ENCODE data around the gene YIF1B.

Gene YIF1B

DNA sequence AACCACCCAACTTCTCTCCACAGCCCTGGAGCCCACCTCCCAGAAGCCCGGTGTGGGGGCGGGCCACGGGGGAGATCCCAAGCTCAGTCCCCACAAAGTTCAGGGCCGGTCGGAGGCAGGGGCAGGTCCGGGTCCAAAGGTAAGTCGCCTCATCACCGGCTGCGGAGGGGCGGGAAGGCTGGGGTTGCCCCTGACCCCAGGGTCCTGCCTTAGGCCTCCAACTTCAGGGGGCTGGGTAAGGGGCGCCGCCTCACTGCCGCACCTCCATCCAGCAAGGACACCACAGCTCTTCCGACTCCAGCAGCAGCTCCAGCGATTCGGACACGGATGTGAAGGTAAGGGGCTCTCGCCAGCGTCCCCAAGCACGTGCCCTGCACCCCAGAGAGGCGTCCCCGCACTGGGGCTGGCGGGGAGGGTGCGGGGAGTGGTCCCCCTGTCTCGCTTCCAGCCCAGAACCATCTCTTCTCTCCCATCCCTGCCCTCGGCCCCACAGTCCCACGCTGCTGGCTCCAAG, 11.3 kb downstream of the YIF1B start:
- DNase-seq (ENCODE audit: low spot score), result peak; percentile 42

DNA sequence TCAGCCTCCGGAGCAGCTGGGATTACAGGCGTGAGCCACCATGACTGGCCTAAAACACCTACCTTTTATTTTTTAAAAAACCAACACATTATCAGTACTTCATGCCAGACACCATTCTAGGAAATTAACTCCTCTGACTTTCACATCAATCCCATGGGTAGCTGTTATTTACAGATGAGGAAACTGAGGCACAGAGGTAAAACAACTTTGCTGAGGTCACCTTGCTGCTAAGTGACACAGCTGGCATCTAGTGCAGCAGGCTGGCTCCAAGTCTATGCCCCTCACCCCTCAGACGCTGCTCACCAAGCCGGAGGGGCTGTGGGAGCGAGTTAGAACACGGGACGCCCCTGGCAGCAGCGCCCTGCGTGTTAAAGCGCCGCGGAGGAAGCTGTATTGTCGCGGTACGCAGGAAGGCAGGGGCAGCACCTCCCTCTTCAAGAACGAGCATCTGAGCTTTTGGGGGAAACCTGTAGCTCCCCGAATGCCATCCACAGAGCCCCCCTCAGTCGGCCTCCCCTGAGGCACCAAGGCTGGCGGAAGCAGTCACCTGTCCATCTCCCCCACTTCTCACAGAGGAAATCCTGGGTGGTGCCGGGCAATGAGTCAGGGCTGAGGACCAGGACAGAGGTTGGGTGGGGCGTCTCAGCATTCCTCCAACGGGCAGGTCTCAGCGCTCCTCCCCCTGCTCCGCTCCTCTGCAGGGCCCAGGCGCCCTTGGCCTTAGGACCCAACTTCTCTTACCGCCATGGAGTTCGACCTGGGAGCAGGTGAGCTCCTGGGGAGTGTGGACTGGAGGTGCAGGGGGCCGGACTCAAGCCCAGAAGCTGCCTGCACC, 12.0 kb downstream of the YIF1B start, which contains the start of gene C19orf33:
Gene C19orf33, plus strand, starts transcription at position 735 of the 835 bp plus-strand sequence. Its CDS starts 11 bp downstream, at position 746.
- peak; percentile 98 for DNase-seq (ENCODE audit: low spot score)

DNA sequence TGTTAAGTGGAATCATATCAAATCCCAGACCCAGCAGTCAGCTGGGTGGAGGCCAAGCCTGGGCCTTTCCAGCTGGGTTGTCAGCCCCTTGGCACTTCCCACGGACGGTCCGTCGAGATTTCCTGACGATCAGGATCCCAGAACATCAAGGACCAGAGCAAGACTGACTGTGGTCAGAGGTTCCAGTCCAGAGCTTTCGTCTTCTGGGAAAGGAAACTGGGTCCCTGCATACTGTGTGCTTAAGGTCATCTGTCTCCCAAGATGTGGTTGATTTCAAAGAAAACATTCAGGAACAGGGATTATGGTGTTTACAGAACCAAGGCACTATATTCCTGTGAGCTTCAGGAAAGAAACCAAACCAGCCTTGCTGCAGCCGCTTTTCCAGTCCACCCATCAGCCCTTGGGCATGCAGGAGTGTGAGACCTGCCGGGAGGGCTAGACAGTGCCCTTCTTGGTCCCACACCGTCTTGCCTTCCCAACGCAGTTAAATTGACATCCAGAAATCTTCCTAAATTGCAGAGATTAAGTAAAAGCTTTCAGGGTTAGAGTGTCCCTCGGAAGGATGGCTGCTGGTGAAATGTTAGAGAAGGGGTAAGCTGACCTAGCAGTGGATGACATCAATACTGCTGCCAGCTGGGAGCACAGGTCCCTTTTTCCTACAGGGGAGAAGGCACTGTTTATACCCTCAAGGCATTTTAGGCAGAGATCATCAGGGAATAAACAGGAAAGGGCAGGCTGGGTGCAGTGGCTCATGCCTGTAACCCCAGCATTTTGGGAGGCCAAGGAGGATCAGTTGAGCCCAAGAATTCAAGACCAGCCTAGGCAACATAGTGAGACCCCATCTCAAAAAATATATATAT, 16.7 kb downstream of the YIF1B start:
- DNase-seq (ENCODE audit: low spot score), result no peak

DNA sequence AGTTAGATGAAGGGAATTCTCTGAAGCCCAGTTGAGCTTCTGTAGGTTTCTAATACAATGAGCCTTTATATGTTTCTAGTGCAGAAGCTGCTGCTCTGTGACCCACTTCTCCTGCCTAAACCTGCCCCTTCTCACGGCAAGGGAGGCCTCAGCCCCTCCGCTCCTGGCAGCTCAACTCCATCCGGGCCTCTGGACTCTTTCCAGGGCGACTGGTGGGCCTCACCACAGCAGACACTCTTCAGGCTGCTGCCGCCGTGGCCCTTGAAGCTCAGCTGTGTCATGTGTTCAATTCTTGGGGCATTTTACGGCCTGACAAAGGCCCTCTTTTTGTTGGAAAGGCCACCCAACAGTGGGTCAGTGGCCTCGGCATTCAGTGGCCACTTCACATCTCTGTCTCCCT, 21.7 kb downstream of the YIF1B start:
- DNase-seq (ENCODE audit: low spot score), result no peak

DNA sequence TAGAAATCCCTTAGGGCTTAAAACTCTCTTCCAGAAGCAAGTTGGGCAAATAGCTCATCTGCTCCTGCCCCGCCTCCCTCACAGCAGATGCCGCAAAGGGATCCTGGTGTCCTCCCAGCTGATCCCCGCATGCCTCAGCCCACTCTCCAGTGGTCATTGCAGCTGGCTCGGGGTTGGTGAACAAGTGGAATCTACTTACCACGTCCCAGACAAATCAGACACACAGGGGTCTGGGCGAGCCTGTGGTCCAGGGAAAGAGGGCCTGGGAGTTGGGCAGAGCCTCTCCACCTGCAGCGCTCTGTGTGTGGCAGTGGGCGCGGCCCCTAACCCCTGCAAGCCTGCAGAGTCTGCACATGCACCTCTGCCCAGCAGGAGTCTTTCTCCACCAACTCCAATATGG, 22.5 kb downstream of the YIF1B start:
- DNase-seq (ENCODE audit: low spot score), result no peak

DNA sequence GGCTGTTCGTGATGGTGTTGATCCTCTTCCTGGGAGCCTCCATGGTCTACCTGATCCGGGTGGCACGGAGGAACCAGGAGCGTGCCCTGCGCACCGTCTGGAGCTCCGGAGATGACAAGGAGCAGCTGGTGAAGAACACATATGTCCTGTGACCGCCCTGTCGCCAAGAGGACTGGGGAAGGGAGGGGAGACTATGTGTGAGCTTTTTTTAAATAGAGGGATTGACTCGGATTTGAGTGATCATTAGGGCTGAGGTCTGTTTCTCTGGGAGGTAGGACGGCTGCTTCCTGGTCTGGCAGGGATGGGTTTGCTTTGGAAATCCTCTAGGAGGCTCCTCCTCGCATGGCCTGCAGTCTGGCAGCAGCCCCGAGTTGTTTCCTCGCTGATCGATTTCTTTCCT, 23.9 kb downstream of the YIF1B start:
- no peak for DNase-seq (ENCODE audit: low spot score)

DNA sequence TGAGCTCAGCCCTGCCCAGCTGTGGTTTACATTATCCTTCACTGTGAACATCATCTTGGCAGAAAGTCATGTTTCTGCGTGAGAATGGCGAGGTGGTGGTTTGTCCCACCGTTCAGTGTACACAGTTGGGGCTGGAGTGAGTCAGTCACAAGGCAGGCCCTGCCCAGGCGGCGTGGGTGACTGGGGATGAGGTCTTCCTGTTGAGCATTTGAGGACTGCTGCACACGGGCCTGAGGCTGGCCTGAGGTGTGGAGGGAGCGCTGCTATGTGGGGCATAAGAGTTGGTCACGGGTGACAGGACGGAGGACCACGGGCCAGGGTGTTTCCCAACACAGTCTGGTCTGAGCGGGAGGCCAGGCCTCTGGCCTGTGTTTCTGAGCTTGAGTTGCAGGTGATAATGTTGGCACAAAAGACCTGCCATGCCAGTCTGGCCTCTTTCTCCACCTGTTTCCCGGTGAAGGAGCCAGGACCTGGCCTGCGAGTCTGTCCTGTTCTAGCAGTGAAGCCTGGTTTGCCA, 25.1 kb downstream of the YIF1B start:
- DNase-seq (ENCODE audit: low spot score), result no peak

DNA sequence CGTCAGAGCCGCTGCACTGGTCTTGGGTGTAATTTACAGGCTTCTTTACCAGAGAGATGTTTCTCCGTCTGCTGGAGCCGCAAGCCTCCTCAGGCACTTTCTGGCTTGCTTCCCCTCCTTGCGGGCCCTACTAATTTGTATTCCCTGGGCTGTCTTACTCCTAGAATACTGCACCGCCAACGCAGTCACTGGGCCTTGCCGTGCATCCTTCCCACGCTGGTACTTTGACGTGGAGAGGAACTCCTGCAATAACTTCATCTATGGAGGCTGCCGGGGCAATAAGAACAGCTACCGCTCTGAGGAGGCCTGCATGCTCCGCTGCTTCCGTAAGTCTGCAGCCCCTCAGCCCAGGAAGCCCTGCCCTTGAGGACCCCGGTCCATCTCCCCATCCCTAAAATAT, 25.8 kb downstream of the YIF1B start:
- no peak for DNase-seq (ENCODE audit: low spot score)

DNA sequence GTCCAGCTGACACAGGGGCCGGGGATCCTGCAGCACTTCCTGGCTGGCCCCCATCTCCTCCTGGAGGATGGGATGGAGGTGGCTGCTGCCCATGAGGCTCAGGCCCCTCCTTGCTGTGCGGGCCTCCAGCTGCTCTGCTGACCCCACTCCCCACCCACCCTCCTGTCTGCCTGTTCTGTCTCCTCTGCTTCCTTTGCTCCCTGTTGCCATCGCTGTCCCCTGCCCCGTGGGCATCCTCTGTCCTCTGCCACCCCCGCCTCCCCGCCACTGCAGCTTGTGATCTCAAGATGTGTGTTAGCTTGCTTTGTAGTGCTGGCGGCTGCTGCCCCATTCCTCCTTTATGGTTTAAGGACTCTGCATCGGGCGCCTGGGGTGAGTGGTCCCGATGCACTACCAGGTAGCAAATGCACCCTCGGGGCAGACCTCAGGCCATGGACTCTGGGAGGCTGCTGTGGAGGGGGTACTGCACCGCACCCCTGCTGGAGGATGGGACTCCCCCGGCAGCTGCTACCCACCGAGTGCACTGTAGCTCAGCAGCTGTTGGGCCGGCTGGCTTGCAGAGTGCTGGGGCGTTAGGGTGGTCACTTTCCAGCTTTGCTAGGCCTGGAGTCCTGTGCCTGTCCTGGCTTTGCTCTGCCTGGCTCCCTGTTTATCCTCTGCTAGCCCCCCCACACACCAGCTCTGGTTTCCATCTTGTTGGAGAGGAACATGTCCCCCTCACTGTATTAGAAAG, 27.5 kb downstream of the YIF1B start:
- DNase-seq (ENCODE audit: low spot score), result no peak

DNA sequence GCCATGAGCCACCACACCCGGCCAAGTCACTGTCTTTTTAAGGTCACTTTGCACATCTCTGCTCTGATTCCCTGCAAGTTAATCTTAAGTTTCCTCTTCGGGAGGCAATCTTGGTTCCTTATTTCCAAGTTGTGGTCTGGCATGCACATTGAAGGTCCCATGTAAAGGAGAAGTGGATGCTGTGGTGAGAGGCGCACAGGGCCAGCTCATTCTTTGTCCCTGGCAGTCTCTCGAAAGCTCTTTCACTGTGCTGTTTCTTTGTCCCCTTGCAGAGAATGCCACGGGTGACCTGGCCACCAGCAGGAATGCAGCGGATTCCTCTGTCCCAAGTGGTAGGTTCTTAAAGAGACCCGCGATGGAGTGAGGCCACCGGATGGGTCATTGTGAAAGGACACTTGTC, 28.1 kb downstream of the YIF1B start:
- no peak for DNase-seq (ENCODE audit: low spot score)

DNA sequence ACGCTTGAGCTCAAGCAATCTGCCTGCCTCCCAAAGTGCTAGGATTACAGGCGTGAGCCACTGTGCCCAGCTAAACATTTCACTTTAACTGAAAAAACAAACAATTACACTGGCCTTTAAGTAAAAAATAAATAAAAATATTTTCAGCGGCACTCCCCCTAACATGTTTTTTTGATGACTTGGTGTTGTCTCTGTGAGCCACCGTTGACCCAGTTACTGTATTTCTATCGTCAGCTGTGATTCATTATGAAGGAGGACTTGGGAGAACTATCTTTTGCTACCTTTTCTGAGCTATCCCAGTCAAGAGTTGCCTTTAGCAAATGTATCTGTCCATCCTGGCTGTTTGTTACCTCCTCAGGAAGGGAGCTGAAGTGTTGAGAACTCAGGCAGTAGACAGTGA, 30.2 kb downstream of the YIF1B start:
- DNase-seq (ENCODE audit: low spot score), result no peak

DNA sequence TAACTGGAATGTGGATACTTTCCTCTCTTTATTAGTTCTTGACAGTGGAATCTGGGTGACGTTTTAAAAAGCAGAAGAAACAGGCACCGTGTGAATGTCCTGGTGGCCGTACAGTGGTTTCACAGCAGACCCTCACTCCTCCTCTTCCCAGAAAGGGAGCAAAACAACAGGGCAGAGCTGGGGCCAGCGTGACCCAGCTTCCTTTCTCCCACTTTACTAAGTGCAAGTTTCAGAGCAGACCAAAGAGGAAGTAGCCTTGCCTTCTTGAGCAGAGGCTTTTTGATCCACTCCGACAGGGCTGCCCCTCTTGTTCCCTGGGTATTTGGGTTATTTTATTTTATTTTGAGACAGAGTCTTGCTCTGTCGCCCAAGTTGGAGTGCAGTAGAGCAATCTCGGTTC, 31.3 kb downstream of the YIF1B start:
- no peak for DNase-seq (ENCODE audit: low spot score)

DNA sequence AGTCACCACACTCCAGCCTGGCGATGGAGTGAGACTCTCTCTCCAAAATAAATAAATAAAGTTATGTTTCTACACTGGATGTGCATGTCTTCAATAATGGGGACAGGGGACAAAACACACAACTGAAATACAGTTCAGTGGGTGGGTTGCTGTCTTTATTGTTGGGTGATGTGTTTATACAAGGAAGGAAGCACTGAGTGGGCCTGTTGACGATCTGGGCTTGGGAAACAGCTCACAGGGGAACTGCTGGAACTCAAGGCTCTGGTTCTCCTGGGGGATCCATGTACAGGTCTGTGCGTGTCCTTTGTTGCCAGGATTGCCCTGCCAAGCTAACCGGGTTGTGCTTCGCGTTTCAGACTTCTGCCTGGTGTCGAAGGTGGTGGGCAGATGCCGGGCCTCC, 32.5 kb downstream of the YIF1B start:
- DNase-seq (ENCODE audit: low spot score), result no peak

DNA sequence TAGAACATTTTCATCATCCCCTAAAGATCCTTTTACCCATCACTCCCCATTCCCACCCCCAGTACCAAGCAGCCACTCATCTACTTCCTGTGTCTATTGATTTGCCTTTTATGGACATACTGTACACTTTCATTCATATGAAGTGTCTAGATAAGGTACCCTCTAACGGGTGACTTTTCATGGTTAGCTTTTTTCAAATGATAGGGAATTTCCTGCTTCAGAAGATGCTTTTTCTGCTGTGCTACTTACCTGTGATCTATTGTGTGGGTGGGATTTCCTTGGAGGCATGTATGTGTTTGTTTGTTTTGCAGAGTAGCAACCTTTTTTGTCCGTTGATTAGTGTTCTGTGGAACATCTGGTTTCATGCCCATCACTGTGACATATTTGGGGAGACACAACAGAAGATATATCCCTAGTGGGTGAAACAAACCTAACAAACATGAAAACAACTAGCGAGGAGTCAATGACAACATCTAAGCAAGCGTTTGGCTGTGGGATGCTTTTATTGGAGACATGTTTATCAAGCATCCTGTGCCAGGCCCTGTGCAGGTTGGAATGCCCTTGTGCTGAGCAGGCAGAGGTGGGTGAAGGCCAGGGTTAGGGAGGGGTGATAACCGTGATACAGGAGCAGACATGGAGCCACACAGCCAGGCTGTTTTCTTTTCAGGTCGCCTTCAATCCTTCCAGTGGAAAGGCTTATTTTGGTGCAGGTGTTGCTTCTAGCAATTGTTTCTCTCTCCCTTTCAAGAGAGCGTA, 33.8 kb downstream of the YIF1B start:
- no peak for DNase-seq (ENCODE audit: low spot score)

DNA sequence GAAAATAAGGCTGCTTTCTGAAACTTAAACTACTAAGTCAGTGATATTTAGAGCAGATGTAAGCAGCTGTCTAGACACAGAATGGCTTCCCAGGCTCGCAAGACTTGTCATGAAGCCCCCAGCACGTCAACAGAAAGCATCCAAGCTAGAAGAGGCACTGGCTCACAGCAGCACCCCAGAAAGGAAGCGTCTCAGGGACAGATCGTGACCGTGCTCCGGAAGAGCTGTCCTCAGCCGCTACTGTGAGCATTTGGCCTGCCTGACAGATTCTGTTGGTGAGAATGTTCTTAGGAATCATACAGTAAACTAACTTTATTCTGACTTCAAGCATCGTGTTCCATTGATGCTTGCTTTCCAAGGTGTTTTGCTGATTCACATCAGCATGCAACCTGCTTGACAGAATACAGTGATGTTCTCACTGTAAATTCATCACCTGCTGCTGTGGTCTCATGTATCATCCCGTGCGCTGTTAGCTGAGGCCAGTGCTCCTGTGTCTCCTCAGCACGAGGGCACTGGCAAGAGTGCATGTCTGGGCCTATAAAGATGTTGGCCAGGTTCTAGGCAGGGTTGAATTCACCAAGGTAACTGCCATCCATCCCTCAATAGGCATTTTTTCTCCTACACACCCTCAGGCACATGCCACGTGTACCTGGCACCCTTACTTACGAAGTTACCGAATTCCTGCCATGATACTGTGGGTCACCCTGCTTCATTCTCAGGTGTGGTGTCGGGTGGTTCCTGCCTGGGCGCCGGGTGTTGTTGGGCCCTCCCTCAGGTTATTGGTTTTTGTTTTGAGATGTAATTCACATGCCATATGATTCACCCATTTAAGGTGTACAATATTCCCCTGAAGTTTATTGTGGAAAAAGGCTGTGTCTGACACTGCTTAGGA, 35.5 kb downstream of the YIF1B start:
- no peak for DNase-seq (ENCODE audit: low spot score)

DNA sequence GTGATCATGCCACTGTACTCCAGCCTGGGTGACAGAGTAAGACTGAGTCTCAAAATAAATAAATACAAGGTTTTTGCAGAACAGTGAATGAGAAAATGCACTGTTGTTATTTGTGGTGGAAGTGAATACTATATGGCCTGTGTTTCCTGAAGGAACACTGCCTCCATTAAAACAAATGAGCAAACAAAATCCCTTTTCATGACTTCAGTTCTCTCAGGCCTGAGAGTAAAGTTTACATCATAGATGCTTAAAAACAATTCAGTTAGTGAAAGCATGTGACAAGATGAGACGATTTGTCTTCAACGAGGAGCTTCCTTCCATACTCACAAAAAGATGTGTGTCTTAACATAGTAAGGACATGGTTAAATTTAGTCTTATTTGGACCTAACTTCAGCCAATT, 37.0 kb downstream of the YIF1B start:
- DNase-seq (ENCODE audit: low spot score), result no peak

DNA sequence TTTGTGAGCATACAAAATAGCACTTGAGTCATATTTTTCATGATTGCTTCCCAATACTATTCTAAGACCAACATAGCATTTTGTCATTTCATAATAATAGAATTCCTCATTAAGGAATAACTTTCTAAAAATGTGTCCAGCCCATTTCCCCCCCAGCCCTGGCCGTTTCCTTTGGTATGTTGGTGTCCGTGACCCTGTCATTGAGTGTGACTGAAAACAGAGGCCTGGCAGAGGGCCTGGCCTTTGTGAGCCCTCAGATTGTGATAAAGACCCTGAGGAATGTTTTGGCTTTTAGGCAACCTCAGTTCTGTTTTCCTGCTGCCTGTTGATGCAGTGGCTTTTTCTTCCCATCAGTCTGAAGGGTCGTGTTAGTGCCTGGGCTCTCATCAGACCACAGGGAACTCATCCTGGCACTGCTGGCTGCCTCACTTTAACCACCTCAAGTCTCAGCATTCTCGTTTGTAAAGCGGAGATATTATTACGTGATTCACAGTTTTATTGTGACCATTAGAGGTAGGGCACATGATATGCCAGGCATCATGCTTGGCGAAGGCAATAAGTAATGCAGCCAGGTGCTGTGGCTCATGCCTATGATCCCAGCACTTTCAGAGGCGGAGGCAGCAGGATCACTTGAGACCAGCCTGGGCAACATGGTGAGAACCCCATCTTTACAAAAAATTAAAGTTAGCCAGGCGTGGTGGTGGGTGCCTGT, 37.6 kb downstream of the YIF1B start:
- no peak for DNase-seq (ENCODE audit: low spot score)

DNA sequence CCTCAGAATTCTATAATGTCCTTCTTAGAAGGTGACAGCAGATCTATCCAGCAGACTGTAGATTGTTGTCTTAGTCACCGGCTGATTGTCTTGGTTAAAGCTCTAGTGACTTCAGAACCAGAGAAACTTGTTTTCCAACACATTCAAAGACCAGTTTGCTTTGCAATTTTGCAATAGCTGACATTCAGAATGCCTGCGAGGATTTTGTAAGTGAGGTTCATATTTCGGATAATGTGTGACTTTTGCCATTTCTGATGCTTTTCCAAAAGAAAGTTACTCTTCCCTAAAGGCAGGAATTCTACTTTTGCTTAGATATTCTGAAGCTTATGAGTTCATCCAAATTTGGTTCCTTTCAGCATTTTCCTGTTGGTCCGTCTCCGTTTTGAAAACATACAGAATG, 38.2 kb downstream of the YIF1B start:
- no peak for DNase-seq (ENCODE audit: low spot score)

DNA sequence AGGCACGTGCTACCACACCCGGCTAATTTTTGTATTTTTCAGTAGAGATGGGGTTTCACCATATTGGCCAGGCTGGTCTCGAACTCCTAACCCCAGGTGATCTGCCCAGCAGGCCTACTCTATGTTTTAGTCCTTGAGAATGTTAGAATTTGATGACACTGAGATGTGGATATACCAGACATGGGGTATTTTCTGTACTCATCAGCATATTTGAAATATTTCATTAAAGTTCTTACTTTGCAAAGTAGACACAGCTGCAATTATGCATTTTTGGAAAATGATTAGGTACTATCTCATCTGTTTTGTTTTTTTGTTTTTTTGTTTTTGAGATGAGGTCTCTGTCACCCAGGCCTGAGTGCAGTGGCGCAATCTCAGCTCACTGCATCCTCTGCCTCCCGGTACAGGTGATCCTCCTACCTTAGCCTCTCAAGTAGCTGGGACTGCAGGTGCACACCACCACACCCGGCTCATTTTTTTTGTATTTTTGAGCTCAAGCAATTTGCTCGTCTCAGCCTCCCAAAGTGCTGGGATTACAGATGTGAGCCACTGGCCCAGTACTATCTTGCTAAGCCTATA, 38.7 kb downstream of the YIF1B start:
- DNase-seq (ENCODE audit: low spot score), result no peak
